NCI-H2227 (cell line): ENCODE results near the gene TGFA.

ENCODE experiments used
- DNase-seq: peaks from one replicate; lab custom pipeline; 2025; ENCODE audit not compliant: unreplicated experiment; lab: John Stamatoyannopoulos, UW

Gene TGFA

GRCh38 chr2:70525032-70525431 is 28.6 kb downstream of the TGFA start:
- no peak for DNase-seq

GRCh38 chr2:70523996-70524965 is 29.3 kb downstream of the TGFA start:
- DNase-seq = no peak

DNA sequence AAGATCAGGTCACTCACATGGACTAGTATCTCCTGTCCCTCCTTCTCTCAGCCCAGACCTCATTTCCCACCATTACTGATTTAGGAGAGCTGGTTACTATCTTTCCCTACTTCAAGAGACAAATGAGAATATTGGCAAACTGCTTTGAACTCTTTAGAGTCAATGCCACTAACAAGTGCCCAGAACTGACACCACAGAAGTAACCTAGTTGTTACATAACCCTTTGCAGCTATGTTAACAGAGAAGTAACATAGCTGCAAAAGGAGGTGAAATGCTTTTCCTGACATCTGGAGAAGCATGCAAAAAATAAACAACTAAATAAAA is 30.0 kb downstream of the TGFA start:
- no peak for DNase-seq

GRCh38 chr2:70522627-70523026 is 31.0 kb downstream of the TGFA start:
- DNase-seq = no peak

- DNase-seq = no peak
Measured at GRCh38 chr2:70520825-70521224, 32.8 kb downstream of the TGFA start.

DNA sequence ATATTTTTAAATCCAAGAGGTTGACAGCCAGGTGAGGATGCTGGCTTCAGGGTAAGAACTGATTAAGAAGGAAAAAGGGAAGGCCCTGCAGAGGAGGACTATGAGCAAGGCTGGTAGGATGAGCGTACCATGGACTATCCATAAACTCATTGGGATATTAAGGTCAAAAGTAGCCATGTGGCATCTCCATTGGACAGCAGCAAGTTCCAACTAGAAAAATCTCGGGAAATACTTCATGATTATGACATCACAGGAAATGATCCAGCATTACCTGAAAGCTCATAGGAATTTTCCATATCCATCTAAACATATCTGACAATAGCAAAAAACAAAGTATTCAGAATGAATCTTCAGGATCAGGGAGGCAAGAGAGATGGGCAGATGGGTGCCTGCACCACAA is 34.2 kb downstream of the TGFA start:
- DNase-seq = no peak

GRCh38 chr2:70518557-70518956 is 35.1 kb downstream of the TGFA start:
- no peak for DNase-seq

- DNase-seq = no peak
Measured at GRCh38 chr2:70517804-70518203, 35.8 kb downstream of the TGFA start.

DNA sequence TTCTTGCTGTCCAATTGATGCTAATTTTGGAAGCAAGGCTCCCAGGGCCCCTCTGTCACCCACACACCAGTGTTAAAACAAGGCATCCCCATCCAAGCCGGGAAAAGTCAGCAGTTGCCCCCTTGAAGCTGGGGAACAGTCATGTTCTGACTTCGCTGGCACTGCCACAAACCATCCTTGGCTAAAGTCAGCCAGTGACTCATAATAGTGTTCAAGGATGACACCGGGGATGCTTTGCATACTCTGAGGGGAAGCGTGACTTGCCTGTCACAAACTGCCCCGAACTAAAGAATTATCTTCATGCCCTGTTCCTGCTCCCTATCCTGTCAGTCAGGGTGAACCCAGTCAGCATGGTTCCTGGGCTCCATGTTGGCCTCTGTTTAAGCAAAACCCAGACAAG is 37.0 kb downstream of the TGFA start:
- no peak for DNase-seq

DNA sequence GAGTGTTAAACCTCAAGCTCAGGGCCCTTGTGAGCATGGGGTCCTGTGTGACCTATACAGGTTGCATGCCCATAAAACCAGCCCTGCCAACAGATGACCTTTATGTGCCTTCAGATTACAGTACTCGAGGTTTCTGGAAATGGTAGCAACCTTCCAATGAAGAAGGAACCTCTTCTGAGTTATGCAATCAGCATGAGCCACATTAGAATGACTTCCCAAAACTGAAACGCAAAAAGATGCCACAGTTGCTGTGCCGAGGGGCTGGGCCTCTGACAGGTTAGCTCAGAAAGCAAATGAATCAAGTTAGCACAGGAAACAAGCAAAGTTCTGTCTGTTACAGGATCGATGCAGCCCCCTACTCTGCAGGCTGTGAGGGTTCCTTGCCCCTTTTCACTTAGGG is 37.7 kb downstream of the TGFA start:
- DNase-seq = no peak

DNA sequence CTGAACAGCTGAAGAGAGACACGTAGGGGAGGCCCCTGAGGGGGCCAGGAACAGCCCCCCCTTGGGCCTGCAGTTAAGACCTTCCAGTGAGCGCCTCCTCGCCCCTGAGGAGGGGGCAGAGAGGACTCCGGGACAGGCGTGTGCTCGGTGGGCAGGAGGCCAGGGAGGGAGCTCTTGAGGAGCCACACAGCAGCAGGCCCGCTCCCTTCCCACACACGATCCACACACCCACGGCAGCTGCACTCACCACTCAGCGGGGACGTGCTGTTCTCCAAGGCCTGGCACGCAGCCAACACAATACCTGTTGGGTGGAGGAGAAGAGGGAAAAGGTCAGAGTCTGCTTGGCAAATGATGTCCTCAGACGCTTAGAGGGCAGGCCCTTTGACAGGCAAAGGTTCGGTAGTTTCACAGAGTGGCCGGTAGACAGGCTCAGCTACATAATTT is 39.0 kb downstream of the TGFA start:
- peak; percentile 67 for DNase-seq

- DNase-seq = peak; percentile 5
Measured at GRCh38 chr2:70513738-70514137, 39.9 kb downstream of the TGFA start.

DNA sequence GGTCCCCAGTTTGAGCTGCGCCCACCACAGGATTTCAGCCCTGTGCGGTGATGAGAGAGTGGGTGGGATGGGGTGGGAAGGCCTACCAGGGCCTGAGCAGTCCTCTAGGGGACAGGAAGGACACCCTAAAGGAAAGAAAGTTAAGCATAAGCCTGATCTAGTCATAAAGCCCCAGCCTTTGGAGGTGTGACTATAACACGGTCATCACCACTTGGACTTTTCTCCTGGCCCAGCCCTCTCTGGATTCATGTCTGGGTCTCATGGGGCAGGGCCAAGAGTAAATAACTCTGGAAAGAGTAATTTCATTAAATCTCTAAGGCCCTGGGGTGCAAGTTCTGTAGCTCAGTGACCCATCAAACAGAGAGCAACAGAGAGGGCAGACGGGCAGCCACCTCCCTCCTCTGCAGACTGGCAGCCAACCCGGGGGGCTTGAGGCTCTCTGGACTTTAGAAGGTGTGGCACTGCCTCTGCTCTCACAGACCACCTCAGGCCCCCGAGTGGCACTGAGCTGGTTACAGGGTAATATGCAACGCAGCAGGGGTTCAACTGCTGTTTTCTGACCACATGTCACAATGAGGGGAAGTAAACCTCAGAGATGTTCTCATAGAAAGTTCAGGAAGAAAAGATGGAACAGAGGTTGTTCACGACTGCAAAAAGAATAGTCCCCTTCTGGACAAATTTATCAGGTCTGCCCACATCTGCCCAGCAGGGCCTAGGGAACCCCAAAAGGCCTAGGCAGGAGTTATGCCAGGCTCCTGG is 41.5 kb downstream of the TGFA start:
- DNase-seq = no peak

DNA sequence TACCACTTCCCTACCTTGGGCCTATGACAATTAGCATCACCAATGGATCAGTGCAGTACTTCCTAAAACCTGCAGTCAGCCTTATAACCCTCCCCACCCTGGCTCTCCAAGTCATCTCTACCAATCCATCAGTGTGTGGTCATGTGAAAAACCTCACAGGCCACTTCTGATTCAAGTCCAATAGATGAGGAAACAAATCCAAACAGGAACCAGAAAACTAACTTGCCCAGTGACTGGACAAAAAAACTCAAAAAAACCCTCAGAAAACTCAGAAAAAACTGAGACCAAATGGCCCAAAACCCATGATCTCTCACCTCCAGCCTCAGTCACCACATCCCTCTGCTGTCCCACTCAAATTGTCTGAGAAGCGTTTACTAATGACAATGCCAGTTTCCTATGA is 43.3 kb downstream of the TGFA start:
- DNase-seq = no peak

DNA sequence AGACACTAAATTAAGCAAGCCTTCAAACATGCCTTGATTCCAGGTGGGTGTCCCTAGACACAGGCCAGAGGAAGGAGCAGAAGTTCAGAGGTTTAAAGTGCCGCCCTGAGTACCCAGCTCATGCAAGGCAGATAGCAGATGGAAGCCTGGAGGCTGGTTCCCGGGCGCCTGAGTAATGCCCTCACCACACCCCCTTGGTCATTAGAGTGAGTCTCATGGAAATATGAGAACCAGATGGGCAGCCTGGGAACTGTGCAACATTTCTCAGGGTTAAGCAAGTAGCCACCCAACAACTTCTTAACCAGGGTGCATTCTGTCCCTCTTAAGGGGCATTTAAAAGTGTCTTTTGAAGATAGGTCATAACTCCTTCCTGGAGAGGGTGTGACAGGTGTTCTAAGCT is 44.1 kb downstream of the TGFA start:
- DNase-seq = no peak

- no peak for DNase-seq
Measured at GRCh38 chr2:70508711-70509462, 44.7 kb downstream of the TGFA start.

GRCh38 chr2:70505613-70506391 is 47.8 kb downstream of the TGFA start:
- DNase-seq = no peak

GRCh38 chr2:70504750-70505149 is 48.9 kb downstream of the TGFA start:
- no peak for DNase-seq

DNA sequence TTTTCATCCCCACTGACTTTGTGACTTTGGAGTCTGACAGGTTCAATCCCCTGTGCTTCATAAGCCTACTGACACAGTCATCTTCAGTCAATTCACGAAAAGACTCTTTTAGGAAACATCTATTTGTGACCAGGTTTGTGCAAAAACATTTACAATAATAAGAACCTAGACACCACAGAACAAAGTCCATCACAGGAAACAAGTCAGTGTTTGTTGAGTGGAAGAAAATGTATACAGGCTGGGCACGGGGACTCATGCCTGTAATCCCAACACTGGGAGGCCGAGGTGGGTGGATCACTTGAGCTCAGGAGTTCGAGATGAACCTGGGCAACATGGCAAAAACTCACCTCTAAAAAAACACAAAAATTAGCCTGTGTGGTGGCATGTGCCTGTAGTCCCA is 49.7 kb downstream of the TGFA start:
- DNase-seq = no peak

DNA sequence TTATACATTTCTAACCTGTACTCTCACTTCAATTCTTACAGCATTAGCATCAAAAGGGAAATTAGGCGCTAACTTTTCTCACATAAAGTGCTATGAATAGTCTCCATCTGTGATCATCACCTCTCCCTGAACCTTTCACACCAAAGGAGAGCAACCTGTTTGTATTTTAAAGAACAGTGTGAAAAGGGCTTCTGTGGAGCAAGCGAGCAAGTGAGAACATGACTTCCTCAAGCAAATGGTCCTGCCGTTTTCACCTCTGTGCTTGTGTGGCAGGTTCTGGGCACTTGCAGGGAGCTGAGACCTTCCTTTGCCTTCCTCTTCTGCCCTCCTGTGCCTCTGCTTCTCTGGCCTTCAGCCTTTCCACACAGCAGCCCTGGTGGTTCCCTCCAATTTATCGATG is 51.9 kb downstream of the TGFA start:
- no peak for DNase-seq

DNA sequence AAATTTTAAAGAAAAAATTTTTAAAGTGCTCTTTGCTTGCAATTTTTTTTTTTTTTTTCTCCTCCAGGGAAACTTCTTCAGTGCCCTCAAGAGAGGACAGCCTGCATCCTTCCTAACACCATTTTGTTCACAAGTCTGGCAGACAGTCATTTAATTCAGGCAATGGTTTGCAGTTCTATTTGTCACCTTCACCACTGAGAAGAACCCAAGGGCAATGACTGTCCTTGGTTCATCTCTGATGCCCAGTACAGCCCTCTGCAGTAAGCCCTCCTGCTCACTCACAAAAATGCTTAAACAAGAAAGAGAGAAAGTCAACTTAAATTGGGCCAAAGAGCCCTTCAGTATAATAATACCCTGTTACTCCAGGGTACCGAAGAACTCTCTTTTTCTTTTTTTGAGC is 52.4 kb downstream of the TGFA start:
- no peak for DNase-seq
